B cell (primary cell): Measurements from ENCODE around the gene PTPRE. TPM values are rescaled to one million over a fixed set of nuclear protein-coding genes. Genes with fewer than 3 reads are reported as not detected.

Experiments
- ATAC-seq: fragments of 200-7000 bp; cut with Tn5 transposase; one replicate; pipeline ENCODE4 v1.10.0; 2021; ENCODE audit warnings: low read depth, mild to moderate bottlenecking, moderate number of reproducible peaks, moderate library complexity
- CTCF ChIA-PET: fragments of 350-600 bp; sonication (Branson Sonifier 250); formaldehyde crosslinking; loops from one replicate; lab custom pipeline; 2021; ENCODE audit warnings: antibody characterized with exemption, inconsistent platforms; lab: Charles Lee
- POLR2A ChIA-PET: fragments of 350-600 bp; sonication (Branson Sonifier 250); formaldehyde crosslinking; loops from one replicate; lab custom pipeline; 2021; ENCODE audit warnings: antibody characterized with exemption; lab: Charles Lee
- DNase-seq: peaks from one replicate; pipeline ENCODE4 v3.0.0; 2013
- H2AFZ ChIP-seq: 2 replicates; pipeline ENCODE4 v1.6.1; 2012; ENCODE audit warnings: mild to moderate bottlenecking, low read depth, low read length; ENCODE audit not compliant: insufficient read depth, poor library complexity, severe bottlenecking
- H3K27ac ChIP-seq, 2 donors: 1 replicate in 1 of 2; 2 replicates in 1 of 2; pipeline ENCODE4 v1.5.1; 2012 to 2013; ENCODE audit warnings: low read length in 2 of 2, mild to moderate bottlenecking in 2 of 2, moderate library complexity in 1 of 2
- H3K27me3 ChIP-seq, 4 experiments: fragments of 200-600 bp in 1 of 4; sonication (generic) in 1 of 4; replicated peaks in 1 of 4; 1 replicate in 2 of 4; 2 replicates in 2 of 4; pipeline versions ENCODE4 v1.6.1 to v1.7.0; 2013 to 2016; ENCODE audit warnings: low read length in 3 of 4, mild to moderate bottlenecking in 2 of 4, mixed read lengths in 1 of 4, moderate library complexity in 1 of 4; ENCODE audit not compliant: insufficient read depth in 4 of 4, control insufficient read depth in 3 of 4; ENCODE audit errors: control extremely low read depth in 1 of 4
- H3K36me3 ChIP-seq, 2 experiments: replicated peaks in 1 of 2; 1 replicate in 1 of 2; 2 replicates in 1 of 2; pipeline versions ENCODE4 v1.6.1 to v1.7.1; 2013; ENCODE audit warnings: low read length in 1 of 2; ENCODE audit not compliant: insufficient read depth in 2 of 2, control insufficient read depth in 1 of 2; ENCODE audit errors: control extremely low read depth in 1 of 2, extremely low read depth in 1 of 2
- H3K4me1 ChIP-seq, 2 donors: fragments of 200-600 bp in 1 of 2; sonication (generic) in 1 of 2; 1 replicate in 1 of 2; 2 replicates in 1 of 2; pipeline versions ENCODE4 v1.5.1 to v1.6.1; 2013 to 2017; ENCODE audit warnings: low read length in 2 of 2; ENCODE audit not compliant: control insufficient read depth in 2 of 2, insufficient read depth in 2 of 2
- H3K4me2 ChIP-seq: replicated peaks from 2 replicates; pipeline ENCODE3; 2012; ENCODE audit warnings: mild to moderate bottlenecking, low read depth, low read length; ENCODE audit not compliant: poor library complexity, severe bottlenecking
- H3K4me3 ChIP-seq, 5 experiments: fragments of 200-600 bp in 1 of 5; sonication (generic) in 1 of 5; 1 replicate in 3 of 5; 2 replicates in 2 of 5; pipeline versions ENCODE4 v1.5.1 to v1.7.0; 2011 to 2016; ENCODE audit warnings: low read length in 4 of 5, mild to moderate bottlenecking in 4 of 5, low read depth in 2 of 5, control low read depth in 1 of 5, moderate library complexity in 1 of 5; ENCODE audit not compliant: insufficient read depth in 1 of 5; ENCODE audit errors: control extremely low read depth in 1 of 5, extremely low read depth in 1 of 5
- H3K79me2 ChIP-seq: fragments of 200-600 bp; sonication (generic); one replicate; pipeline ENCODE4 v1.6.0; 2016; ENCODE audit warnings: low read length; ENCODE audit not compliant: control insufficient read depth, insufficient read depth
- H3K9ac ChIP-seq: fragments of 200-600 bp; sonication (generic); 2 replicates; pipeline ENCODE4 v1.6.1; 2017; ENCODE audit warnings: mild to moderate bottlenecking, low read length, moderate library complexity
- H3K9me3 ChIP-seq, 3 donors: one replicate each; pipeline versions ENCODE4 v1.6.1 to v1.7.1; 2013; ENCODE audit warnings: low read length in 2 of 3; ENCODE audit not compliant: control insufficient read depth in 2 of 3, insufficient read depth in 1 of 3; ENCODE audit errors: control extremely low read depth in 1 of 3
- H4K20me1 ChIP-seq: 2 replicates; pipeline ENCODE4 v1.6.0; 2012; ENCODE audit warnings: mild to moderate bottlenecking, low read length; ENCODE audit not compliant: insufficient read depth, control insufficient read depth, poor library complexity, severe bottlenecking
- H3K27ac Mint-ChIP-seq: one replicate; pipeline ENCODE4 v1.8.0; 2021; ENCODE audit warnings: mixed read lengths
- H3K27me3 Mint-ChIP-seq: one replicate; pipeline ENCODE4 v1.8.0; 2021; ENCODE audit warnings: mixed read lengths
- H3K4me1 Mint-ChIP-seq: one replicate; pipeline ENCODE4 v1.8.0; 2021; ENCODE audit warnings: mixed read lengths
- H3K4me3 Mint-ChIP-seq: one replicate; pipeline ENCODE4 v1.8.0; 2021; ENCODE audit warnings: mixed read lengths
- H3K9me3 Mint-ChIP-seq: one replicate; pipeline ENCODE4 v1.8.0; 2022; ENCODE audit warnings: mixed read lengths; ENCODE audit not compliant: insufficient read depth
- CTCF ChIP-seq: fragments of 200-600 bp; IDR thresholded peaks from one replicate; pipeline ENCODE4 v1.8.0; 2022; ENCODE audit warnings: antibody characterized with exemption, mild to moderate bottlenecking
- EZH2 ChIP-seq: IDR thresholded peaks from 2 replicates; pipeline ENCODE4 v1.6.1; 2012; ENCODE audit warnings: borderline replicate concordance, low read depth, mild to moderate bottlenecking, moderate library complexity, low read length; ENCODE audit not compliant: insufficient read depth, poor library complexity, severe bottlenecking
- WGBS: methylation state at CpG from one replicate; pipeline ENCODE4 v1.1.5; 2013; ENCODE audit warnings: missing lambda C conversion rate; ENCODE audit not compliant: insufficient coverage; 5-methylcytosine and 5-hydroxymethylcytosine counted together
- intact Hi-C: fragments of 100-400 bp; cut with micrococcal nuclease; formaldehyde crosslinking; loops from one replicate; pipeline ENCODE4 v1.10.0; 2022
- polyA plus RNA-seq: library from polyadenylated mRNA; depleted of rRNA; stranded (reverse); fragments of >200 nt; gene quantifications from 2 replicates; pipeline ENCODE4 v1.2.3, GENCODE V29; 2012
- total RNA-seq, 2 donors: library from RNA; stranded (reverse); fragments of 120-200 nt in 1 of 2; gene quantifications; 1 replicate in 1 of 2; 2 replicates in 1 of 2; pipeline versions ENCODE4 v1.2.3 to v1.2.4, GENCODE V29; 2013 to 2022

Gene PTPRE
- total and polyA plus RNA-seq, 2 donors (not counting 1 experiment from before 2014, with no cell fraction given), result 6.6 to 32.7 TPM

- intact Hi-C loops, result no loop called here
- Mint-ChIP-seq H3K9me3 (peaks cover 8% of the 10 kb centered on the region), H3K4me3 (no peak overlapping the region)
These were observed 39.1 kb upstream of the PTPRE start for GRCh38 chr10:127867805-127868204.

GRCh38 chr10:127869329-127869728, 37.6 kb upstream of the PTPRE start:
- intact Hi-C loops, result no loop called here
- no peaks in the 10 kb centered on the region for H3K4me1 ChIP-seq
- no peak overlapping the region for H3K9ac ChIP-seq
- CTCF ChIA-PET, result no interaction called here
- no peak overlapping the region for H3K4me3 ChIP-seq
- no peak for ATAC-seq
- H3K4me1 Mint-ChIP-seq, result no peaks in the 10 kb centered on the region
- H3K27ac ChIP-seq, result no peak overlapping the region
- H3K27me3 ChIP-seq, result peaks cover 0 to 8% (median 0%) of the 10 kb centered on the region in 4 experiments
- no peak overlapping the region for H3K4me3 Mint-ChIP-seq
- peaks cover 0 to 10% (median 3%) of the 10 kb centered on the region in 3 donors for H3K9me3 ChIP-seq
- H2AFZ ChIP-seq, result no peak overlapping the region
- TF ChIP-seq CTCF, result no peak
- no peak for TF ChIP-seq EZH2
- POLR2A ChIA-PET, result no interaction called here
- H3K9me3 Mint-ChIP-seq, result peaks cover 7% of the 10 kb centered on the region
- H4K20me1 ChIP-seq, result no peaks in the 10 kb centered on the region
- no peak overlapping the region for H3K4me2 ChIP-seq
- H3K27ac Mint-ChIP-seq, result no peak overlapping the region
- H3K36me3 ChIP-seq, result no peaks in the 10 kb centered on the region
- no peaks in the 10 kb centered on the region for H3K79me2 ChIP-seq
- peaks cover 26% of the 10 kb centered on the region for H3K27me3 Mint-ChIP-seq
- no peak for DNase-seq

More at GRCh38 chr10:127867805-127868204, 39.1 kb upstream of the PTPRE start:
- ChIA-PET POLR2A (no interaction called here), CTCF (no interaction called here)
- H3K27me3 ChIP-seq, result peaks cover 0 to 8% (median 0%) of the 10 kb centered on the region in 4 experiments
- no CpG with 5 or more reads among the region's 1 CpG for WGBS
- DNase-seq (no peak), ATAC-seq (no peak)
- Mint-ChIP-seq H3K27me3 (peaks cover 26% of the 10 kb centered on the region), H3K4me1 (no peaks in the 10 kb centered on the region), H3K27ac (no peak overlapping the region)
- peaks cover 0 to 16% (median 13%) of the 10 kb centered on the region in 3 donors for H3K9me3 ChIP-seq
- H2AFZ ChIP-seq, result no peak overlapping the region
- no peaks in the 10 kb centered on the region for H3K79me2 ChIP-seq
- H3K36me3 ChIP-seq, result no peaks in the 10 kb centered on the region
- H3K4me2 ChIP-seq, result no peak overlapping the region
- H3K9ac ChIP-seq, result no peak overlapping the region
- no peak overlapping the region for H3K27ac ChIP-seq
- no peak for TF ChIP-seq CTCF
- TF ChIP-seq EZH2, result no peak
- H3K4me3 ChIP-seq, result no peak overlapping the region
- H4K20me1 ChIP-seq, result no peaks in the 10 kb centered on the region
- H3K4me1 ChIP-seq, result no peaks in the 10 kb centered on the region
